ENCODE data around the gene ANKS1A.

Gene ANKS1A

DNA sequence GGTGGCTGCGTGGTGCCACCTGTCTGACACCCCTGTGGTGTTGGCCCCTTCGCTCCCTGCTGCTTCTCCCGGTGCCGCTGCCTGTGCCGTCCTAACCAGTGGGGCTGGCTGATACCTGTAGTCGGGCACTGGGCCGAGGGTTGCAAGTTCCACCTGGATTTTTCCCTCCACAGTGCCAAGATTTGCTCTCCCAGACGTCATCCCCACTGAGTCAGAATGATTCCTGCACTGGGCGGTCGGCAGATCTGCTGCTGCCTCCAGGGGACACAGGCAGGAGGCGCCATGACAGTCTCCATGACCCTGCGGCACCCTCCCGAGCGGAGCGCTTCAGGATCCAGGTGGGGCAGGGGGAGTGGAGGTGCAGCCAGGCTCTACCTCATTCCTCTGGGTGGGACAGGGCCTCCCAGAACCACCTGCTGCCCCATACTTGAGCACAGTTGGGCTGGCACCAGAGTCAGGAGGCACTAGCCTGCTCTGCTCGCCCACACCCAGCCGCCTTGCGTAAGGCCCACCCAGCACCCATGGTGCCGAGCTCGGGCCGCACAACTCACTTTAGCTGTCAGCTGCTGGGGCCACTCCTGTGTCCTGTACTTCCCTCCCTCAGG lies 191.9 kb downstream of the ANKS1A start:
- DNase-seq (ENCODE audit: low read depth in 1 of 2, low spot score in 1 of 2): no peak

- DNase-seq (ENCODE audit: low read depth in 1 of 2, low spot score in 1 of 2): no peak
Observed at GRCh38 chr6:35081426-35081851, 192.4 kb downstream of the ANKS1A start.

- DNase-seq (ENCODE audit: low read depth in 1 of 2, low spot score in 1 of 2): no peak
Observed at GRCh38 chr6:35082046-35082732, 193.1 kb downstream of the ANKS1A start.

- no peak for DNase-seq (ENCODE audit: low read depth in 1 of 2, low spot score in 1 of 2)
Observed at GRCh38 chr6:35082733-35083403, 193.8 kb downstream of the ANKS1A start.

GRCh38 chr6:35083507-35083906 lies 194.5 kb downstream of the ANKS1A start:
- DNase-seq (ENCODE audit: low read depth in 1 of 2, low spot score in 1 of 2): no peak

- DNase-seq (ENCODE audit: low read depth in 1 of 2, low spot score in 1 of 2): no peak
Observed at GRCh38 chr6:35084041-35084491, 195.0 kb downstream of the ANKS1A start.

- DNase-seq (ENCODE audit: low read depth in 1 of 2, low spot score in 1 of 2): no peak
Observed at GRCh38 chr6:35084511-35085203, 195.6 kb downstream of the ANKS1A start.

GRCh38 chr6:35085359-35086281 lies 196.6 kb downstream of the ANKS1A start:
- DNase-seq (ENCODE audit: low read depth in 1 of 2, low spot score in 1 of 2): no peak

- no peak for DNase-seq (ENCODE audit: low read depth in 1 of 2, low spot score in 1 of 2)
Observed at GRCh38 chr6:35086282-35086632, 197.2 kb downstream of the ANKS1A start.

GRCh38 chr6:35086636-35087360 lies 197.7 kb downstream of the ANKS1A start:
- DNase-seq (ENCODE audit: low read depth in 1 of 2, low spot score in 1 of 2): no peak

DNA sequence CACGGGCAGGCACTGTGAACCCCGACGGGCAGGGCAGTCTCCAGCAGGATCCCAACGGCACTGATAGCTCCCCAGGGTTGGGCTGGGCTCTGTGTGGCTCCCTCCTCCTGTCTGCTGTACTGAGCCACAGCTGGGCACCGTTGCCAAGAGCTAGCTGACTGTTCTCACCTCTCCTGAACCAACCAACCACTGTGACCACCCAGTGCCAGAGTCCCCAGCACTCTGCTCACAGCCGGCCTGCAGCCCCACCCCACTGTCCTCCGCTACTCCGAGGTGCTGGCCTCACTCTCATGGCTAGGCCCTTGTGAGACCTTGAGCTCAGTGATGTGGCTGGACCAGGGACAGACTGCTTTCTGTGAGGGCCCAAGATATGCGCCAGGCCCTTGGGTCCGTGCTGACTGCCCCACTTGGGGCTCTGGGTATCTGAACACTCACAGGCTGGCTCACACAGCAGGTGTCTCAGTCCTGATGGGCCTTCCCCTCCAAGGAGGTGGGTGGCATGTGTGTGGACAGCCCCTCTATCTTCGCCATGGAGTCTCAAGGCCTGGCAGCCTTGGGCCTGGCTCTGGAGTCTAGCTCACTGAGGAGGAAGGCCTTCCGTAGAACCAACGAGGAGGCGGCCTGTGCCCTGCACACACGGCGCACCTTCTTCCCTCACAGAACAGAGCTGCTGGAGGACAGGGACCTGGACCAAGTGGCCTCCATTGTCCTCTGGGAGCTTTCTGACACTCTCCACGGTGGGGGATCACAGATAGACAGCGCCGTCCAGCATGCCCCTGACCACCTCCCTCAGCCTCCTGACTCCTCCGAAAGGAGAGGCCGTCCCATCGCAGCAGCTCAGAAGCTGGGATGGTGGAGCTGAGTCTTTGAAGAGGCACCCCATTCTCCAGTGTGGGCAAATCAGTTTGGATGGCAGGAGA lies 198.6 kb downstream of the ANKS1A start:
- DNase-seq (ENCODE audit: low read depth in 1 of 2, low spot score in 1 of 2): no peak

GRCh38 chr6:35088281-35089215 lies 199.5 kb downstream of the ANKS1A start:
- no peak for DNase-seq (ENCODE audit: low read depth in 1 of 2, low spot score in 1 of 2)

- no peak for DNase-seq (ENCODE audit: low read depth in 1 of 2, low spot score in 1 of 2)
Observed at GRCh38 chr6:35089216-35089934, 200.3 kb downstream of the ANKS1A start.

GRCh38 chr6:35089935-35090505 lies 201.0 kb downstream of the ANKS1A start:
- no peak for DNase-seq (ENCODE audit: low read depth in 1 of 2, low spot score in 1 of 2)

DNA sequence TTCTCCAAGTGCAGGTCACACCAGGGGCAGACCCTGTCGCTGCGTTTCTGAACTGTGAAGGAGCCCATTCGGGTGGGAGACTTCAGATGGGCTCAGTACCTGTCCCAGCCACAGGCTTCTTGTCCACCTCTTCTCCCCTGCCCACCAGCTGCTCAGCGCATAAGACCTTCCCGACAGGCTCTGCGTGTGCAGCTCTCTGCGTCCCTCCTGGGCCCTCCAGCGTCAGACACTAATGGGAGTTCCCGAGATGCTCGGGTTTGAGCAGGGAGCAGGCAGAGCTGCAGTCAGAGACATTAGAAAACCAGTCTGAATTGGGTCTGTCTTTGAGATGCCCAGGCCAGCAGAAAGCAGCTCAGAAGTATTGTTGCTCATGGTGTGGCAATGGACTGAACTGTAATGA lies 201.7 kb downstream of the ANKS1A start:
- no peak for DNase-seq (ENCODE audit: low read depth in 1 of 2, low spot score in 1 of 2)

DNA sequence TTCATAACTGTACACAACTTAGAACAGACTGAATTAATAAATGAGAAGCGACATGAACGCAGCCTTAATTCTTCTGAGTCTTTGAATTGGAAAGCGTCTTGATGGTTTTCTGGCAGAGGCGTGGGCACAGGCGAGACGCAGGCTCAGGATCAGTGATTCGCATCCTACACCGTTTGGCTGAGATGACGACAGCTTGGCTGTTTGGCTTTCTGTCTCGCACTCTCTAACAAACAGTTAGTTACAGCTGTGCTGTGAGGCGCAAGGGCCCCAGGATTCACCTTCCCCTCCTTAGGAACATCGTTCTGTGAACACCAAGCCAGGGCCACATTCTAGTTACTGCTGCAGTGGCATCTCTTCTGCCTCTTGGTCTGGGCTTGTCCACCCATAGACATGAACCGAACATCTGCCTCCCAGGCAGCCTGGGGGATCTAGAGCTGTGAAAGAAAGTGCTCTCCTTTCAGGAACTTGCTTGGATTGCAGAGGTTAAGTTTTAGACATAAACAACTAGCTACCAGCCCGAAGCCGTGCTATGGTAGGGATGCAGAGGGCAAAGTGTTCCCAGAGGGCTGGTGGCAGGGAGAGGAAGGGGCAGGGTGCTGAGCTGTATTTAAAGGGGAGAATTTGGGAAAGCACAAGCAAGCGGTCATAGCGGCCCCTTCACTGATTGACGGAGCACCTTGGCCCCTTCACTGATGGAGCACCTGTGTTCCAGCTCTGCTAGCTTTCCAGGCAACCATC lies 202.5 kb downstream of the ANKS1A start:
- no peak for DNase-seq (ENCODE audit: low read depth in 1 of 2, low spot score in 1 of 2)
